HG03432 (cell line): ENCODE data around the gene ZNF410.
"Not testable (repeated sequence)": the region's sequence is repeated elsewhere in the genome, so short reads cannot be mapped to it uniquely, and the experiment has no call there.

Experiments
- ATAC-seq: cut with Tn5 transposase; IDR thresholded peaks from one replicate; pipeline ENCODE4 v1.9.1; 2021; ENCODE audit warnings: mild to moderate bottlenecking, moderate library complexity; ENCODE audit not compliant: unreplicated experiment

ZNF410 gene

GRCh38 chr14:73884438-73885190 lies 2.0 kb upstream of the ZNF410 start:
- ATAC-seq: no peak

GRCh38 chr14:73887318-73887616 lies 608 bp downstream of the ZNF410 start:
- no peak for ATAC-seq

- ATAC-seq: no peak
Measured at GRCh38 chr14:73887694-73888459, 1.2 kb downstream of the ZNF410 start.

- no peak for ATAC-seq
Measured at GRCh38 chr14:73888460-73888725, 1.7 kb downstream of the ZNF410 start.

GRCh38 chr14:73888971-73889370 lies 2.3 kb downstream of the ZNF410 start:
- no peak for ATAC-seq

- ATAC-seq: no peak
Measured at GRCh38 chr14:73889376-73889775, 2.7 kb downstream of the ZNF410 start.

GRCh38 chr14:73894180-73894687 lies 7.6 kb downstream of the ZNF410 start:
- ATAC-seq: not testable (repeated sequence)

- ATAC-seq: no peak
Measured at GRCh38 chr14:73895939-73896338, 9.3 kb downstream of the ZNF410 start.

- no peak for ATAC-seq
Measured at GRCh38 chr14:73896521-73896920, 9.9 kb downstream of the ZNF410 start.

- ATAC-seq: no peak
Measured at GRCh38 chr14:73903028-73903427, 16.4 kb downstream of the ZNF410 start.

GRCh38 chr14:73909681-73910080 lies 23.0 kb downstream of the ZNF410 start:
- ATAC-seq: no peak

- ATAC-seq: no peak
Measured at GRCh38 chr14:73913256-73913655, 26.6 kb downstream of the ZNF410 start.

- ATAC-seq: no peak
Measured at GRCh38 chr14:73916324-73916723, 29.7 kb downstream of the ZNF410 start.

GRCh38 chr14:73919457-73919856 lies 32.8 kb downstream of the ZNF410 start:
- ATAC-seq: not testable (repeated sequence)

- ATAC-seq: no peak
Measured at GRCh38 chr14:73924337-73924736, 37.7 kb downstream of the ZNF410 start.

GRCh38 chr14:73935666-73936065 lies 49.0 kb downstream of the ZNF410 start:
- ATAC-seq: no peak

- no peak for ATAC-seq
Measured at GRCh38 chr14:73936548-73936947, 49.9 kb downstream of the ZNF410 start.

- no peak for ATAC-seq
Measured at GRCh38 chr14:73937012-73937411, 50.4 kb downstream of the ZNF410 start.

- no peak for ATAC-seq
Measured at GRCh38 chr14:73942180-73942579, 55.5 kb downstream of the ZNF410 start.

- no peak for ATAC-seq
Measured at GRCh38 chr14:73943083-73943482, 56.4 kb downstream of the ZNF410 start.

- no peak for ATAC-seq
Measured at GRCh38 chr14:73944432-73945158, 57.9 kb downstream of the ZNF410 start.

- ATAC-seq: no peak
Measured at GRCh38 chr14:73945159-73945670, 58.6 kb downstream of the ZNF410 start.
